ENCODE data around the gene TXN2.
"Not testable (repeated sequence)": the region's sequence is repeated elsewhere in the genome, so short reads cannot be mapped to it uniquely, and the experiment has no call there.

TXN2 gene

DNA sequence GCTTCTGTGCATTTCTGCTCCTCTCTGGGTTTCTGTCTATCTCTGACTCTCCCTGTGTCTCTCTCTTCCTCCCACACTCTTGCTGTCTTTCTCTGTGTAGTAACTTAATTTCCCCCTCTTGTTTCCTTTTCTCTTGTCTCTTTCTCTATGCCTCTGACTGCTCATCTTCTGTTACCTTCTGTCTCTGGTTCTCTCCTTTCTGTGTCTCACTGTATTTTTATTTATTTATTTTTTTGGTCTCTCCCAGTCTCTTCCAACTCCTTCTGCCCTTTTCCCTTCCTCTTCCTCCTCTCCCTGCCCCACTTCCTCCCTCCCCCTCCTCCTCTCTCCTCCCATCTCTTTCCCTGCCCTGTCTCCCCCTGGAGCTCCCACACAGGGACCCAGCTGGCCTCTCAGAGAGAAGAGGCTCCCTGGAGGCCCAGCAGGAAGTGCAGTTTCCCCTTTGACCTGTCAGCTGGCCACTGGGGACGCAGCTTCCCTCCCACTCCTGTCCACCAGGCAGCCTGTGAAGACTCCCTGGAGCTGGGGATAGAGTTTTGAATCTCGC, 55.4 kb downstream of the TXN2 start:
- DNase-seq: no peak

GRCh38 chr22:36424901-36425579, 56.4 kb downstream of the TXN2 start:
- no peak for DNase-seq

GRCh38 chr22:36424466-36424865, 57.0 kb downstream of the TXN2 start:
- not testable (repeated sequence) for DNase-seq

GRCh38 chr22:36423461-36424404, 57.7 kb downstream of the TXN2 start:
- no peak for DNase-seq

- DNase-seq: no peak
Observed at GRCh38 chr22:36422287-36423014, 59.0 kb downstream of the TXN2 start.

- DNase-seq: no peak
Observed at GRCh38 chr22:36419912-36420882, 61.2 kb downstream of the TXN2 start.

GRCh38 chr22:36419177-36419911, 62.1 kb downstream of the TXN2 start:
- DNase-seq: no peak

DNA sequence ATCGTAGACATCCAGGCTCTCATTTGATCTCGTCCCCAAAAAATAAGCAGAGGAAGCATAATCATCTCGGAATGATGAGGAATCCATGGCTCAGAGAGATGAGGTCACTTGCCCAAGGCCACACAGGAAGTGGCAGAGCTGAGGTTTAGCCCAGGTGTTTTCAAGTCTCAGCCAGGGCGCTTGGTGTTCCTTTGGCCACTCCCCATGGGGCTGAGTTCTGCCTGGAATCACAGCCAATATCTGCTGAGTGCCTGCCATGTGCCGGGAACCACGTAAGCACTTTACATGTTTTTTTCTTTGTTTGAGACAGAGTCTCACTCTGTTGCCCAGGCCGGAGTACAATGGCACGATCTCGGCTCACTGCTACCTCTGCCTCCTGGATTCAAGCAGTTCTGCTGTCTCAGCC, 64.2 kb downstream of the TXN2 start:
- DNase-seq: no peak
